GM04504 (cell line): ENCODE data around the gene DUSP5.

Experiments
- DNase-seq: peaks from one replicate; pipeline ENCODE4 v3.0.0-alpha.2; 2012; ENCODE audit warnings: low read depth

The DUSP5 gene

GRCh38 chr10:110546499-110547110 lies 48.9 kb downstream of the DUSP5 start:
- DNase-seq: no peak

GRCh38 chr10:110547139-110547761 lies 49.5 kb downstream of the DUSP5 start:
- DNase-seq: peak; percentile 47

- no peak for DNase-seq
These were observed 50.3 kb downstream of the DUSP5 start for GRCh38 chr10:110548002-110548401.

DNA sequence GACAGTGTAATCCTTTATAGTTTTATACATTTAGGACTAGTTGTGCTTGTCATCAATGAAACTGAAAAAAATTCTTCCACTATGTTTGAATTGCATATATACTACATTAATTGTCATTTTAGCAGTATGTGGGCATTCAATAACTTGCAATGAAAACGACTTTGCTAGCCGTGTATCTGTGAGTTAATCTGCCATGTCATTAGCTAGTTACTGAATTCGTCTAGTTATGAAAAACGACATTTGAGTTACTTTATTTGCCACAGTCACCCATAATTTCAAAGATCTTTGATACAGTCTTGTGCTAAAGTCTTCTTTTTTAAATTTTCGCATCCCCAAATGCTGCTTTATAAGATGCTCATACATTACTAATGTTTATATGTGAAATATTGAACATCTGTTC lies 51.5 kb downstream of the DUSP5 start:
- no peak for DNase-seq

GRCh38 chr10:110553905-110554304 lies 56.2 kb downstream of the DUSP5 start:
- DNase-seq: no peak

GRCh38 chr10:110556296-110556695 lies 58.6 kb downstream of the DUSP5 start:
- DNase-seq: no peak

DNA sequence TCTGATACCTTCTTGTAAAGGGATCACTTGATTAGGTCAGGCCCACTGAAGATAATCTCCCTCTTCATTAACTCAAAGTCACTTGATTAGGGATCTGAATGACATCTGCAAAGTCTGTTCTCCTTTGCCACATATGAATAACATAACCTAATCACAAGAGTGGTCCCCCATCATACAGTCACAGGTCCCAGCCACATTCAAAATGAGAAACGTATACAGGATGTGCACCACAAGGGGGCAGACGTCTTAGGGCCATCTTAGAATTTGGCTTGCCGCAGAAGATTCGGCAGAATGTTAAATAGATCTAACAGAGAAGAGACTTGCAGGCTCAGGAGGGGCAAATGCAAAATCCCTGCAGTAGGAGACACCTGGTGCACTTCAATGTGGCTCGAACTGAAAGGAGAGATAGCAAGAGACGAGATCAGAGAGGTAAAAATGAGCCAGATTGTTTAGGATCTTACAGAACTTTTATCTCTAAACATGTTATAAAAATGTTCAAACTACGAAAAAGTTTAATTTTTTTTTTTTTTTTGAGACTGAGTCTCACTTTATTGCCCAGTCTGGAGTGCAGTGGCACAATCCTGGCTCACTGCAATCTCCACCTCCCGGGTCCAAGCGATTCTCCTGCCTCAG lies 59.4 kb downstream of the DUSP5 start:
- no peak for DNase-seq

DNA sequence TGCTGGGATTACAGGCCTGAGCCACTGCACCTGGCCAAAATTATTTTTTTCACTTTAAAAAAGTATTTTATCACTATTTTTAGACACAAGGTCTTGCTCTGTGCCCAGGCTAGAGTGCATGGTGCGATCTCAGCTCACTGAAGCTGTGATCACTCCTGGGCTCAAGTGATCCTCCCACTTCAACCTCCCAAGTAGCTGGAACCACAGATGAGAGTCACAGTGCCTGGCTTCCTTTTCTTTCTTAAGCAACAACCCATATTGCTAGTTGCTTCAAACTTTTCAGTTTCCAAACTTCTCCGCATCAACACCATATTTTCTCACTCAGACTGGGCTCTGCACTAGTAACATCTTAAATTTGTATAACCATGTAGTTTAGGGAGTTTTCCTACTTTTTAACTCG lies 60.3 kb downstream of the DUSP5 start:
- DNase-seq: no peak

DNA sequence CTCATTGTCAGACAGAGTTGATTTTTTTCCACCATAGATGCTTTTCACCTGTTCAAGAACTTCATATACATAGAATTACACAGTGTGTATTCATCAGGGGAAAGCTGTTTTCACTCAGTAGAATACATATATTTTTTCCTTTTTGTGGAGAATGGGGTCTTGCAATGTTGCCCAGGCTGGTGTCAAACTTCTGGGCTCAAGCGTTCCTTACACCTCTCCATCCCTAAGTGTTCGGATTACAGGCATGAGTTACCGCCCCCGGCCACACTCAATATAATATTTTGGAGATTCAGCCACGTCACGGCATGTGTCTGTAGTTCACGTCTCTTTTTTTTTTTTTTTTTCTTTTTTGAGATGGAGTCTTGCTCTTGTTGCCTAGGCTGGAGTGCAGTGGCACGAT lies 62.3 kb downstream of the DUSP5 start:
- DNase-seq: no peak
